Stimulated activated CD4-positive, alpha-beta T cell treated with anti-CD3 and anti-CD28 coated beads, Interleukin-4, amount 100 ng/mL, for 24 hours (primary cell): ENCODE measurements around the gene NUPR1.
"Not testable (repeated sequence)": the region's sequence is repeated elsewhere in the genome, so short reads cannot be mapped to it uniquely, and the experiment has no call there.

ENCODE experiments used
- DNase-seq: peaks from one replicate; pipeline ENCODE4 v3.0.0-alpha.2; 2020

Gene NUPR1

DNA sequence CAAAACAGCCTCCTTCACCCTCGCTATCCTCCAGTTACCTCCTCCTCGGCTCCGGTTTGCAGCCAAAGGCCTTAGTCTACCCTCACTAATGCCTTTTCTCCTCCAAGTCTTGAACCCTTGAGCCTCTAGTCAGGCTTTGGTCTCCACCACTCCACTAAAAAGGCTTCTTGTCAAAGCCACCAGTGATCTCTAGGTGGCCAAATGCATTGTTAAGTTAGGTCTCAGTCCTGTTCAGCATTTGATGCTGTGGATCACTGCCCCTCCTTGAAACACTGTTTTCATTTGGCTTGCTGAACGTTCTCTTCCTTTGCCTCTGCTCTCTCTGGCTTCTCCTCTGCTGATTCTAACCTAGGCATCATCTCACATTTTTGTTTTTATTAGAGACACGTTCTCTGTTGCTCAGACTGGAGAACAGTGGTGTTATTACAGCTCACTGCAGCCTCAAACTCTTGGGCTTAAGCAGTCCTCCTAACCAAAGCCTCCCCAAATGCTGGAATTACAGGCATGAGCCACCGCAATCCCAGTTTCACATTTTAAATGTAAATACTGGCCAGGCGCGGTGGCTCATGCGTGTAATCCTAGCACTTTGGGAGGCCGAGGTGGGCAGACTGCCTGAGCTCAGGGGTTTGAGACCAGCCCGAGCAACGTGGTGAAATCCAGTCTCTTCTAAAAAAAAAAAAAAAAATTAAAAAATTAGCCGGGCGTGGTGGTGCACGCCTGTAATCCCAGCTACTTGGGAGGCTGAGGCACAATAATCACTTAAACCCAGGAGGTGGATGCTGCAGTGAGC is 16.1 kb upstream of the NUPR1 start:
- DNase-seq = no peak

DNA sequence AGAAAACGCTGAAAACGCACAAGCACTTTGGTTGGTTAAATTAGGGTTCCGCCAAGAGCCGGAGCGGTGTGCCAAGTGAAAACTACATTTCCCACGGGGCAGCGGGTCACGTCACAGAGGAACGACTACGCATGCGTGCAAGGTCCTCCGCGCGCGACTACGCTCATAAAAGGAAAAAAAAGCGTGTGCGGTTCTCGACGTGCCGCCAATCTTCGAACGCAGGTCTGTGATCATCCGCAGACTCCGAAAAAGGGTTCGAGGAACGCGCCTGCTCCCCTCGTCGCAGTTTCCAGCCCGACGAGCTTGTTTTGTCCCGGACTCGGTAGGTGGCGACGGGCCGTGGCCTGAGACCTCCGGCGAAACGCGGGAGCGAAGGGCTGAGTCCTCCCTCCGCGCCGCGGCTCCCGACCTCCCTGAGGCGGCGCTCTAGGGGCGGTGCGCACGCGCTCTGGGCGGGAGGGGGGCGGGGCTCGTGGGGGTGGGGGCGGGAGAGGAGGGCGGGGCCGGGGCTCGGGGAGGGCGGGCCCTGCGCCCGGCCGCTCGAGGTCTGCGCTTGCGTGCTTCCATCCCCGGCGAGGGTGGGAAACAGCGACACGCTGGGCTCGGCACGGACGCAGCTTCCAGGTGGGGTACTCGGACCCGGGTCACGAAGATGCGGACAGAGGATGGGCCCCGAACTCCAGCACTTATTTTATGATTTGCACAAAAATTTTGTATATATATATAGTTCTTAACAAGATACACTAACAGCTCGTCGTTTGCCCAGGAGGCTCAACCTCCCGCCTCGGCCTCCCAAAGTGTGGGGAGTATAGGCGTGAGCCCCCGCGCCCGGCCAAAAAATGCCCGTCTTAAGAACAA is 15.2 kb upstream of the NUPR1 start, which contains the start of gene SGF29:
SGF29 (plus strand) TSS at position 145 of the 858 bp plus-strand sequence. CDS start 27,150 bp downstream, outside the sequence.
- DNase-seq = peak; percentile 95

DNA sequence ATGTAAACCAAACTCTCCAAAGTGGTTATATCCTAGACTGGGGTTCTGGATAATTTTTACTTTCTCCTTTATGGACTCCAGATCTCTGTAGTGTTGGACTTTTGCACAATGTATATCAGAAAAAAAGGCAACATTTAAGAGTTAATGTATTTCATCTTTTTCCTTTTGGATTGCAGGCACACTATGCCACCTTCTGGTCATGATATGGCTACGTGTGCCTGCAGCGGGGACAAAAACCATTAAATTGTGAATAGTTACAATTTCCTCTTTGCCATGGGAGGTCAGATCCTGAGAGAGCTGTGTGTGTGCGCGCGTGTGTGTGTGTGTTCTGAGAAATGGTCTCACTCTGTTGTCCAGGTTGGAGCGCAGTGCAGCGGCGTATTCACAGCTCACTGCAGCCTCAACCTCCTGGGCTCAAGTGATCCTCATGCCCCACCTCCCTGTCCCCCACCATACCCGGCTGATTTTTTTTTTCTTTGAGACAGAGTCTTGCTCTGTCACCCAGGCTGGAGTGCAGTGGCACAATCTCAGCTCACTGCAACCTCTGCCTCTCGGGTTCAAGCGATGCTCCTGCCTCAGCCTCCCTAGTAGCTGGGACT is 10.6 kb upstream of the NUPR1 start:
- DNase-seq = no peak

DNA sequence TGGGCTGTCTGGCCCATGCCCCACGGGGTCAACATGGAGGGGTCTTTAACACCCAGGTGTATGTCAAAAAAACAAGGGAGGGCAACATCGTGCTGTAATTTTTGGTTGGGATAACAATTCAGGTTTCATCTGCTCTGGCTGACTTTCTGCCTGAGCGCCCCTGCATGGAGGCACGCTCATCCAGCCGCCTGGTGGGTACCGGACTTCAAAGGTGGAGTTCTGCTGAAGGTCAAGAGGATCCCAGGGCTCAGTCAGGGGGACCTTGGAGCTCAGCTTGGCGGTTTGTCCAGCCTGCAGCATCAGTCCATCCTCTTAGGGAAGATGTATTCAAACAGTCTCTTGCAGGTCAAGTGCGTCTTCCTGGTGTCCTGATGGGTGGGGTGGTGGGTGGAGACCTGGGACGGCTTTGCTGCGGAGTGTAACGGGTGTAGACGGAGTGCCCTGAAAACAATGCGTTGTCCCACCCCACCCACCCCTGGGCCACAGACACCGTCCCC is 9.6 kb upstream of the NUPR1 start:
- DNase-seq = no peak

DNA sequence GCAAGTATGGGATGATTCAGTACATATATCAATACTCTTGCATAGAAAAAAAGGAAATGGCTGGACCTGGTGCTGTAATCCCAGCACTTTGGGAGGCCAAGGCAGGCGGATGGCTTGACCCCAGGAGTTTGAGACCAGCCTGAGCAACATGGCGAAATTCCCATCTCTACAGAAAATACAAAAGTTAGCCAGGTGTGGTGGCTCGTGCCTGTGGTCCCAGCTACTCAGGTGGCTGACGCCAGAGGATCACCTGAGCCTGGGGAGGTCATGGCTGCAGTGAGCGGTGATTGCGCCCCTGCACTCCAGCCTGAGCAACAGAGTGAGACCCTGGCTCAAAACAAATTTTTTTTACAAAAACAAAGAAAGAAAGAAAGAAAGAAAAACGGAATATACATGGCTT is 7.9 kb upstream of the NUPR1 start:
- DNase-seq = no peak

DNA sequence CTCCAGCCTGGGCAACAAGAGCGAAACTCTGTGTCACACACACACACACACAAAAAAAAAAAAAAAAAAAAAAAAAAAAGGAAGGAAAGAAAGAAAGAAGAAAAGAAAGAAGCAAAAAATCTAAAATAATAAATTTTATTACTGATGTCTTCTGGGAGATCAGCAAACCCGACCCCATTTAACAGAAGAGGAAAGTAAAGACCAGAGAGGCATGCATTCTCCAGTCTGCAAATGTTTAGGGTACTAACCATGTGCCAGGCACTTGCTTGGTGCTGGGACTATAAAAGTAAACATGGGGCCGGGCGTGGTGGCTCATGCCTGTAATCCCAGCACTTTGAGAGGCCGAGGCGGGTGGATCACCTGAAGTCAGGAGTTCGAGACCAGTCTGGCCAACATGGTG is 7.2 kb upstream of the NUPR1 start:
- DNase-seq = not testable (repeated sequence)

DNA sequence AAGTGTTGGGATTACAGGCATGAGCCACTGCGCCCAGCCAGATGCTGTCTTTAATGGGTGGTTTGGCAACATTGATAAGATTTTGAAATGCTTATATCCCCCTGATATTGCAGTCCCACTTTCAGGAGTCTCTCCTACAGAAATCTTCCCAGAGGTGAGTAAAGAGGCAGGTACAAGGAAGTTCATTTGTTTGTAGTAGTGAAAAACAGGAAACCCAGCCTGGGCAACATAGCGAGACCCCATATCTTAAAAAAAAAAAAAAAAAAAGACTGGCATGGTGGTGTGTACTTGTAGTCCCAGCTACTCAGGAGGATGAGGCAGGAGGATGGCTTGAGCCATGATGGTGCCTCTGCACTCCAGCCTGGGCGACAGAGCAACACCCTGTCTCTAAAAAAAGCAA is 6.2 kb upstream of the NUPR1 start:
- no peak for DNase-seq

DNA sequence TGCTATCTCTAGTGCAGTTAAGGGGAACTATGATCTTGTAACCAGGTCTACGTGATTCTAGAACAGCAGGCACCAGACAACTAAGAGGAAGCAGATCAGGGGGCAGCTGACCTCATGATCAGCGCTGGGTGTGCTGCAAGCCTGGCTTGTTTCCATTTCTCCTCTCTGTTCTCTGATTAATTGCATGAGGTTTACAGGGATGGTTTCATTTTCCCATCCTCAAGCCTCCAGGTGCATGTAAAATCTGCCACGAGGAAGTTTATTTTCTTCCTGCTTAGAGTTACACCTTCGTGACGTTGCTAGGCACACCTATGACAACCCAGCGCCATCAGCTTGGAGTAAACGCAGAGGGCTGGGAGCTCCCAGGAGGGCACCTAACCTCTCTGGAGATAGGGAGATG is 4.3 kb upstream of the NUPR1 start:
- DNase-seq = no peak

DNA sequence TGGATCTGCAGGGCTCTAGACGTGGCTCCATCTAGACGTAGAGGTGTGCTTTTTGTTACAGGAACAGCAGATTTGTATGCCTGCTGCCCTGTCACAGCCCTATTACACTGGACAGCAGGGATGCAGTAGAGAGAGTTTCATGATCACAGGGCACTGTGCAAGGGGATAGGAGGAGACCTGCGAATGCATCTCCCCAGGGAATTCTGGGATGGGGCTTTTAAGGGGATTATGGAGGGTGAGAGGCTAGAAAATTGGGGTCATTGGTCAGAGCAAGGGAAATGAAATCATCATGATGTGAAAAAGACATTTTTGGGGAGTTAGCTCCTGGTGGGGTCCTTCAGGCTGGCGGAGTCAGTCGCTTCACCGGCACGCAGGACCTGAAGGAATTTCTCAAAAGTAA is 3.9 kb upstream of the NUPR1 start:
- no peak for DNase-seq

DNA sequence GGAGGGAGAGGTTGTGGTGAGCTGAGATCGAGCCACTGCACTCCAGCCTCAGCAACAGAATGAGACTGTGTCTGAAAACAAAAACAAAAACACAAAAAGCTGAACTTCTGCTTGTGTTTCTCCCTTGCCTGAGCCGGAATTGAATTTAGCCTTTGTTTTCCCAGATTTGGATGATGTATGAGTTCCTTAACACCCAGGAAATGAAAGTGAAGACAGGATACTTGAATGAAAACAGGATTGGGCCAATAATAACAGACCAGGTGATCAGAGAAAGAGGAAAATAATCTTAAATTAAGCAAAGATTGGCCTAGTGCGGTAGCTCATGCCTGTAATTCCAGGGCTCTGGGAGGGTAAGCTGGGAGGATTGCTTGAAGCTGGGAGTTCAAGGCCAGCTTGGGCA is 1.6 kb upstream of the NUPR1 start:
- DNase-seq = no peak

DNA sequence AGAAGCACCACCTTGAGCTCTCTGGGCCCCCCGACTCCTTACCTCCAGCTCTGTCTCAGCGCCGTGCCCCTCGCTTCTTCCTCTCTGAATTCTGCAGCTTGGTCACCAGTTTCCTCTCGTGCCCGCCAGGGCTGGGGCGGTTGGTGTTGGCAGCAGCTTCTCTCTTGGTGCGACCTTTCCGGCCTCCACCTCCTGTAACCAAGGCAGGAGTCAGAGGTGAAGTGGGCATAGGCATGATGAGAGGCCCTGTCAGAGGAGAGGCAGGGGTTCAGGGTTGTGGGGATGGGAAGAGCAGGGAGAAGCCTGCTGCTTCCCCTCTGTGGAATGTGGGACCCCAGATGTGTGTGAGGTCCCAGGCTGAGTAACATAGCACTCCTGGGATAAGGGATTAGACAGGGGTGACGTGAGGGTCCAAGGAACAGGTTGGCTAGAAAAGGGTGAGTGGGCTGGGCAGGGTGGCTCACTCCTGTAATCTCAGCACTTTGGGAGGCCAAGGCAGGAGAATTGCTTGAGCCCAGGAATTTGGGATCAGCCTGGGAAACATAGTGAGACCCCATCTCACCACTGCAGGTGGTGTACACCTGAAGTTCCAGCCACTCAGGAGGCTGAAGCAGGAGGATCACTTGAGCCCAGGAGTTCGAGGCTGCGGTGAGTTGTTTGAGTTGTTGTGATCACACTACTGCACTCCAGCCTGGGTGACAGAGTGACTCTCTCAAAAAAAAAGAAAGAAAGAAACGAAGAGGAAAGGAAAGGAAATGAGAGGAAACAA is 626 bp downstream of the NUPR1 start:
- no peak for DNase-seq

DNA sequence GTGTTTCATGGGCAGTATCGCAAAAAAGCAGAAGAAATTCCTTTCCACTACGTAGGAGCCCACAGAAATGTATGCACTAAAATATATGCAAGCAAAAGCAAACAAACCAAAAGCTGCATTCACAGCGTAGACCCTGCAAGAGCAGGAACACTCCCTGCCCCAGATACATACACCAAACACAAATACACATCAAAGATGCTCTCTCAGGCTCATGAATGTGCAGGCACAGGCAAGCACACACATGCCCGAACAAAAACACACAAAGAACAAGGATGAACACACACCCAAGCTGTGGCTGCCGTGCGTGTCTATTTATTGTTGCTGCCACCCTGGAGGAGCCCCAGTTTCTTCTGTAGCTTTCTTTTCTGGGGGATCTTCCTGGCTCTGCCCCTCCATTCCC is 1.7 kb downstream of the NUPR1 start:
- DNase-seq = no peak

DNA sequence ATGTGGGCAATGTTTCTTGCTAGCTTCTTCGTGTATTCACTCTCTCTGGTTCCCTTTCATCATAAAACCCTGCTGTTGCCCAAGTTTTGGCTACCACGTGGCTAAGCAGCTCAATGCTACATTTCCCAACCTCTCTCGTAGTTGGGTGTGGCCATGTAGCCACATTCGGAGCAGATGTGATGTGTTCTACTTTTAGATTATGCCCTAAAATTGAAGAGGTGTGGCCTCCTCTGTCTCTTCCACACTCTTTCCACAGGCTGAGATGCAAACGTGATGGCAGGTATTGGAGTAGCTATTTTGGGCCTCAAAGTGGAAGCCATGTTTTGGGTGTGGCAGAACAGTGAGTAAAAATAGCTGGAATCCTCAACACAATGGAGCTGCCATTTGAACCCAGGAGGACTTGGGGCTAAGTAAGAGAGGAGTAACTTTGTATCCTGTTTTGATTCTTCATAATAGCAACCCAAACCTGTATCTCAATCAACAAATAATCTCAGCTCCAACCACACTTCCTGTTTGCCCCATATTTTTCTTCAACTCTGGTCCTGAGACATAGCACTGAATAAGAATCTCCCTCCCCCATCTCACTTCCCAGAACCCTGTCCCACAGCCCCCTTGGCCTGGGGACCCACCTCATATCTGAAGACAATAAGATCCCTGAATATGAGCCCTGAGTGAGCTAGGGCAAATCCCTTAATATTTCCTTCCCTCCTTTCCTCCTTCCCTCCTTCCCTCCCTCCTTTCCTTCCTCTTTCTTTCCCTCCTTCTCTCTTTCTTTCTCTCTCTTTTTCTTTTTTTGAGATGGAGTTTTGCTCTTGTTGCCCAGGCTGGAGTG is 4.0 kb downstream of the NUPR1 start:
- DNase-seq = no peak

DNA sequence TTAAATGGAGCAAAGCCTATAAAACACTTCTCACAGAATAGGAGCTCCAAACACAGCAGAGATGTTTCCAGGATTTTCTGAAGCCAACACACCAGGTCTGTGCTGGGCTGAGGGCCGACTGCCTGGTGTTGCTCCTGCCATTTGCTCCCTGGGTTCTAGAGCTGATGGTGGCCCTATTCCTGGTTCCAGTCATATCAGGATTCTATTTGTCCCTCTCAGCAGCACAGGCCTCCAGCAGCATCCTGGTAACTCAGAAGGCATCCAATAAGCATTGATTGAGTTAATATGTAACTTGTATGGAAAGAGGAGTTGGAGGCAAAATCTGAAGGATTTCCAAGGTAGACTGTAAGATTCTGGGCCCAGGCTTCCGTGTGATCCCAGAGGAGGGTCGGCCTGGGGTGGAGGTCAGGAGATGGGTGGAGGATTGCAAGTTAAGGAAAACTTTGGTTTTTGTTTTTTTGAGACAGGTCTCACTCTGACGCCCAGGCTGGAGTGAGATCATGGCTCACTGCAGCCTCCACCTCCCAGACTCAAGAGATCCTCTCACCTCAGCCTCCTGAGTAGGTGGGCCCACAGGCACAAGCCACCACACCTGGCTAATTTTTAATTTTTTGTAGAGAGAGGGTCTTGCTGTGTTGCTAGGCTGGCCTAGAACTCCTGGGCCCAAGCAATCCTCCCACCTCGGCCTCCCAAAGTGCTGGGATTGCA is 5.7 kb downstream of the NUPR1 start:
- no peak for DNase-seq

DNA sequence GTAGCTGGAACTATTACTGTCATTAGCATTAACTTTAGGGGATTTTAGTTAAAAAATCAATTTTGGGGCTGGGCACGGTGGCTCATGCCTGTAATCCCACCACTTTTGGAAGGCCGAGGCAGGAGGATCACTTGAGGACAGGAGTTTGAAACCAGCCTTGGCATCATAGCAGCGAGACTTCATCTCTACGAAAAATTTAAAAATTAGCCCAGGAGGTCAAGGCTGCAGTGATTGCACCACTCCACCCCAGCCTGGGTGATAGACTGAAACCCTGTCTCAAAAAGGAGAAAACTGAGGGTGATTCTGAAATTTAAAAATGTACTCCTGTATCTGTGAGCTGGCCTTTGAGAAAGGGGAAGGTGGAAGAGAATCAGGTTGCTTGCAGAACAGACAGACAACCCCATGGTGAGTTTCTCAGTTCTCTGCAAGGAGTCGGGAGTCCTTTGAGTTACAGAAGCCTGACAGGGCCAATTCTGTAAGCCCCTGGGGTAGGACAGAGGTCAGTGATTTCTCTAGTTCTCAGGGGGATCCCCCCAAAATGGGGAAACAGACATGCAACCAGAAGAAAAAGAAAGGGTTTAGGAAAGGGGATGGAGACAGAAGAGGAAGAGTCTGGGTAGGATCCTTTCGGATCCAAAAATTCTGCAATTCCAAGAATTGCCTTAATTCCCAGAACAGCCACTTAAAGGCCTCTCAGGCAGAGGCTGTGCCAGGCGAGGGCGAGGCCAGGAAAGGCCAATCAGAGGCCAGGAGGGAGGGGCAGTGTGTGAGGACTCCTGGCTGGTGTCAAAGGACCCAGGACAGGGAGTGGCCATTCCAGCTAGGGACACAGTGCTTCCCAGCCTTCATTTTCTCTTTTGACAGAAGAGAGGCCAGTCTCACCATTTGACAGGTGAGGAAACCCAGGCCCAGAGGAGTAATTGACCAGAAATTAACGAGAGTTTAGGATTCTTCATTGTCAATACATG is 6.7 kb downstream of the NUPR1 start:
- DNase-seq = no peak

DNA sequence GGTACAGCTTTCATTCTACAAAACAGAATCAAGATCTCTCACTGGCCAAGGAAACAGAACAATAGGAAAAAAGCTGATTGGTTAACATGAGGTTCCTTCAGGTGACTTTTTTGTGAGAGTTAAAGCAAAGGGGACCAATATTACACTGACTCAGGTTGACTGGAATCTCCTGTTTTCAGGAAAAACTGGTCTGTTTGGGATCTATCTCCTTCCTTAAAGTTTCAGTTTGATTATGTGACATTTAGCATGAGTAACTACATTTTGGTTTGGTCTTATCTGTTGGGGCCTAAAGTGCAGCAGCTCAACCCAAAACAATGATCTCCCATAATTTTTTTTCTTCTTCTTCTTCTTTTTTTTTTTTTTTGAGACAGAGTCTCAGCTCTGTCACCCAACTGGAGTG is 9.7 kb downstream of the NUPR1 start:
- DNase-seq = no peak

DNA sequence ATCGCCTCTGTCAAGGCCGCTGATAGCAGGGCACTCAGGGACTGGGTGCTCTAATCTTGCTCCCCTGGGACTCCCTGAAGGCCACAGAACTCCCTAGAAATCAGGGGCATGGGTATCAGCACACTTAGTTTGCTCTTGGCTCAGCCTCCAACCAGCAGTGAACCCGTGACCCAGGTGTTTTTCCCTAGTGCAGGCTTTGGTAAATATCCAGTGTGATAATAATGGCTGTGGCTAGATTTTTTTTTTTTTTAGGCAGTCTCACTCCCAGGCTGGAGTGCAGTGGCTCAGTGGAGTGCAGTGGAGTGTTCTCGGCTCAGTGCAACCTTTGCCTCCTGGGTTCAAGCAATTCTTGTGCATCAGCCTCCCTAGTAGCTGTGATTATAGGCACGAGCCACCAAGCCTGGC is 10.3 kb downstream of the NUPR1 start:
- DNase-seq = no peak

DNA sequence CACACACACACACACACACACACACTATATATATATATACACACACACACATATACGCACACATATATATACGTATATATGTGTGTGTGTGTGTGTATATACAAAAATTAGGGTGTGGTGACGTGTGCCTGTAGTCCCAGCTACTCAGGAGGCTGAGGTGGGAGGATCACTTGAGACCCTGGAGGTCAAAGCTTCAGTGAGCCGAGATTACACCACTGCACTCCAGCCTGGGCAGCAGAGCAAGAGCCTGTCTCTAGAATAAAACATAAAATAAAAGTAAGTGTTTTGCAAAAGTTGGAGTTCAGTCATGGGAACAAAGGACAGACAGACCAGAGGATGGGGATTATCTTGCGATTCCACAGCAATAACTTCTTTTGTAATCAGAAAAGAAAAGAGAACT is 10.8 kb downstream of the NUPR1 start:
- DNase-seq = no peak

DNA sequence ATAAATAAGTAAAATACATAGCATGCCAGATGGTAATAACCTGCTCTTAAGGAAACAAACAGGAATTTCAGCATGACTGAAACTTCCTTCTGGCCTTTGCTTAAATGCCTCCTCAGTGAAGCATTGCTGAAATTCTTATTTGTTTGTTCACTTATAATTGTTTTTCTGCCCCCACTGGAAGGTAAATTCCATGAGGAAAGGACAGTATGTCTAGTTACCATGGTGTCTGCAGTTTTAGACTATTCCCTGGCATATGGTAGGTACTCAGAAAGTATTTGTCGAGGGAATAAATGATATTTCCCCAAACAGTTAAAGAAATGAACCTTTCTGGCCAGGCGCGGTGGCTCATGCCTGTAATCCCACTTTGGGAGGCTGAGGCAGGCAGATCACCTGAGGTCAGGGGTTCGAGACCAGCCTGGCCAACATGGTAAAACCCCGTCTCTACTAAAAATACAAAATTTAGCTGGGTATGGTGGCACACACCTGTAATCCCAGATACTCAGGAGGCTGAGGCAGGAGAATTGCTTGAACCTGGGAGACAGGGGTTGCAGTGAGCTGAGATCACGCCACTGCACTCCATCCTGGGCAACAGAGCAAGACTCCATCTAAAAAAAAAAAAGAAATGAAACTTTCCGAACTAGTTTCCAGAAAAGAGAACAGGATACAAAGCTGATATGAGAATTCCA is 11.5 kb downstream of the NUPR1 start:
- not testable (repeated sequence) for DNase-seq
